ENCODE results near the gene CAPN8. TPM values are rescaled to one million over a fixed set of nuclear protein-coding genes. Genes with fewer than 3 reads are reported as not detected.

CAPN8 gene
- total RNA-seq, 1 donor from 2014 or later: 0.49 TPM

- no peaks in the 10 kb centered on the region for H3K4me1 ChIP-seq
- no peak for TF ChIP-seq POLR2A (IDR thresholded peaks at IDR 0.05)
- no peak for TF ChIP-seq CTCF (IDR thresholded peaks at IDR 0.05)
- no peak for TF ChIP-seq POLR2AphosphoS5 (IDR thresholded peaks at IDR 0.05; ENCODE audit: insufficient read depth in 1 of 2, low read depth in 1 of 2)
- H3K27me3 ChIP-seq: no peaks in the 10 kb centered on the region
- no peaks in the 10 kb centered on the region for H3K9me3 ChIP-seq
- intact Hi-C loops (cut with DNase I): no loop called here
- H3K36me3 ChIP-seq: no peaks in the 10 kb centered on the region
- DNase-seq (ENCODE audit: extremely low spot score in 2 of 2): no peak
- H3K4me3 ChIP-seq: no peak overlapping the region
- no peak overlapping the region for H3K27ac ChIP-seq
Measured at GRCh38 chr1:223649222-223649621, 16.3 kb downstream of the CAPN8 start.

- no peak overlapping the region for H3K4me3 ChIP-seq
- H3K27ac ChIP-seq: no peak overlapping the region
- no peaks in the 10 kb centered on the region for H3K9me3 ChIP-seq
- no peaks in the 10 kb centered on the region for H3K27me3 ChIP-seq
- no peaks in the 10 kb centered on the region for H3K4me1 ChIP-seq
- no peak for DNase-seq (ENCODE audit: extremely low spot score in 2 of 2)
- TF ChIP-seq POLR2AphosphoS5 (IDR thresholded peaks at IDR 0.05; ENCODE audit: insufficient read depth in 1 of 2, low read depth in 1 of 2) (no peak), POLR2A (IDR thresholded peaks at IDR 0.05) (no peak), CTCF (IDR thresholded peaks at IDR 0.05) (no peak)
- intact Hi-C loops (cut with DNase I): no loop called here
- no peaks in the 10 kb centered on the region for H3K36me3 ChIP-seq
Measured at GRCh38 chr1:223647249-223647648, 18.3 kb downstream of the CAPN8 start.

- H3K4me3 ChIP-seq: no peak overlapping the region
- no peaks in the 10 kb centered on the region for H3K27me3 ChIP-seq
- no peaks in the 10 kb centered on the region for H3K36me3 ChIP-seq
- H3K9me3 ChIP-seq: no peaks in the 10 kb centered on the region
- H3K4me1 ChIP-seq: no peaks in the 10 kb centered on the region
- no peak for DNase-seq (ENCODE audit: extremely low spot score in 2 of 2)
- intact Hi-C loops (cut with DNase I): no loop called here
- TF ChIP-seq CTCF (IDR thresholded peaks at IDR 0.05) (no peak), POLR2A (IDR thresholded peaks at IDR 0.05) (no peak), POLR2AphosphoS5 (IDR thresholded peaks at IDR 0.05; ENCODE audit: insufficient read depth in 1 of 2, low read depth in 1 of 2) (no peak)
- H3K27ac ChIP-seq: no peak overlapping the region
Measured at GRCh38 chr1:223645903-223646302, 19.6 kb downstream of the CAPN8 start.

GRCh38 chr1:223642237-223642636 lies 23.3 kb downstream of the CAPN8 start:
- no peak for DNase-seq (ENCODE audit: extremely low spot score in 2 of 2)
- Histone ChIP-seq H3K4me3 (no peak overlapping the region), H3K4me1 (no peaks in the 10 kb centered on the region), H3K27ac (no peak overlapping the region), H3K9me3 (no peaks in the 10 kb centered on the region), H3K27me3 (no peaks in the 10 kb centered on the region), H3K36me3 (no peaks in the 10 kb centered on the region)
- intact Hi-C loops (cut with DNase I): loop anchor here (5.0 kb wide), 1 partner anchor 245 kb away; no protein-coding TSS in a partner anchor
- TF ChIP-seq POLR2AphosphoS5 (IDR thresholded peaks at IDR 0.05; ENCODE audit: insufficient read depth in 1 of 2, low read depth in 1 of 2): no peak
- no peak for TF ChIP-seq CTCF (IDR thresholded peaks at IDR 0.05)
- no peak for TF ChIP-seq POLR2A (IDR thresholded peaks at IDR 0.05)

GRCh38 chr1:223641523-223642039 lies 23.9 kb downstream of the CAPN8 start:
- Histone ChIP-seq H3K4me1 (no peaks in the 10 kb centered on the region), H3K27ac (no peak overlapping the region), H3K36me3 (no peaks in the 10 kb centered on the region), H3K9me3 (no peaks in the 10 kb centered on the region), H3K27me3 (no peaks in the 10 kb centered on the region), H3K4me3 (no peak overlapping the region)
- TF ChIP-seq POLR2AphosphoS5 (IDR thresholded peaks at IDR 0.05; ENCODE audit: insufficient read depth in 1 of 2, low read depth in 1 of 2) (no peak), CTCF (IDR thresholded peaks at IDR 0.05) (no peak), POLR2A (IDR thresholded peaks at IDR 0.05) (no peak)
- no peak for DNase-seq (ENCODE audit: extremely low spot score in 2 of 2)
- intact Hi-C loops (cut with DNase I): loop anchor here (5.0 kb wide), 1 partner anchor 246 kb away; no protein-coding TSS in a partner anchor
